Astrocyte (in vitro differentiated cells and primary cell): ENCODE results near the gene SHB. TPM values are rescaled to one million over a fixed set of nuclear protein-coding genes. Genes with fewer than 3 reads are reported as not detected.

Experiments used
- DNase-seq: peaks from one replicate; pipeline ENCODE4 v3.0.0-alpha.2; 2010; ENCODE audit warnings: low read depth
- FAIRE-seq: peaks from 2 replicates; lab custom pipeline; 2011; peaks lifted over from hg19 to GRCh38; lab: Jason Lieb, UNC
- H2AFZ ChIP-seq: 2 replicates; pipeline ENCODE4 v1.6.0; 2012; ENCODE audit warnings: low read depth, low read length, inconsistent platforms
- H3K27ac ChIP-seq: 2 replicates; pipeline ENCODE4 v1.5.1; 2011; ENCODE audit warnings: low read depth, low read length, inconsistent platforms
- H3K27me3 ChIP-seq: 2 replicates; pipeline ENCODE4 v1.6.0; 2011; ENCODE audit warnings: low read length, inconsistent platforms; ENCODE audit not compliant: insufficient read depth
- H3K36me3 ChIP-seq: 2 replicates; pipeline ENCODE4 v1.5.1; 2011; ENCODE audit warnings: low read length, inconsistent platforms; ENCODE audit not compliant: insufficient read depth
- H3K4me1 ChIP-seq: 2 replicates; pipeline ENCODE4 v1.5.1; 2011; ENCODE audit warnings: low read length, inconsistent platforms; ENCODE audit not compliant: insufficient read depth
- H3K4me2 ChIP-seq: 2 replicates; pipeline ENCODE4 v1.6.0; 2012; ENCODE audit warnings: low read length, inconsistent platforms
- H3K4me3 ChIP-seq: 2 replicates; pipeline ENCODE4 v1.5.1; 2011; ENCODE audit warnings: low read depth, mild to moderate bottlenecking, low read length, inconsistent platforms; ENCODE audit not compliant: insufficient read depth
- H3K79me2 ChIP-seq: 2 replicates; pipeline ENCODE4 v1.6.0; 2012; ENCODE audit warnings: mild to moderate bottlenecking, low read length, inconsistent platforms; ENCODE audit not compliant: insufficient read depth
- H3K9ac ChIP-seq: 2 replicates; pipeline ENCODE4 v1.6.0; 2012; ENCODE audit warnings: mild to moderate bottlenecking, low read length, inconsistent platforms
- H3K9me3 ChIP-seq: 2 replicates; pipeline ENCODE4 v1.5.1; 2012; ENCODE audit warnings: low read depth, mild to moderate bottlenecking, low read length, inconsistent platforms; ENCODE audit not compliant: insufficient read depth
- H4K20me1 ChIP-seq: 2 replicates; pipeline ENCODE4 v1.6.0; 2012; ENCODE audit warnings: low read length, inconsistent platforms; ENCODE audit not compliant: insufficient read depth
- H3K27ac Mint-ChIP-seq: one replicate; pipeline ENCODE4 v1.8.0; 2021; ENCODE audit warnings: mild to moderate bottlenecking, mixed read lengths; ENCODE audit not compliant: unreplicated experiment
- H3K27me3 Mint-ChIP-seq: one replicate; pipeline ENCODE4 v1.8.0; 2021; ENCODE audit warnings: low read depth, mixed read lengths; ENCODE audit not compliant: unreplicated experiment
- H3K36me3 Mint-ChIP-seq: one replicate; pipeline ENCODE4 v1.8.0; 2021; ENCODE audit warnings: low read depth, mixed read lengths; ENCODE audit not compliant: unreplicated experiment
- H3K4me1 Mint-ChIP-seq: one replicate; pipeline ENCODE4 v1.8.0; 2021; ENCODE audit warnings: low read depth, mixed read lengths; ENCODE audit not compliant: unreplicated experiment
- H3K4me3 Mint-ChIP-seq: one replicate; pipeline ENCODE4 v1.8.0; 2021; ENCODE audit warnings: mild to moderate bottlenecking, moderate library complexity, mixed read lengths; ENCODE audit not compliant: unreplicated experiment
- H3K9me3 Mint-ChIP-seq: one replicate; pipeline ENCODE4 v1.8.0; 2021; ENCODE audit warnings: mild to moderate bottlenecking, mixed read lengths; ENCODE audit not compliant: unreplicated experiment
- EZH2 ChIP-seq: IDR thresholded peaks from 2 replicates; pipeline ENCODE4 v1.6.1; 2012; ENCODE audit warnings: mild to moderate bottlenecking, low read length, inconsistent platforms; ENCODE audit not compliant: insufficient read depth
- total RNA-seq: library from RNA; stranded (reverse); gene quantifications from 2 replicates; pipeline ENCODE4 v1.2.1, GENCODE V29; 2021
- TF ChIP-seq, protein P1 (sequence below): IDR thresholded peaks from 2 replicates; pipeline ENCODE4 v1.5.1; 2011; ENCODE audit warnings: low read depth, mild to moderate bottlenecking, inconsistent platforms, low read length, moderate library complexity; ENCODE audit not compliant: insufficient read depth

SHB gene
- total RNA-seq, 1 donor from 2014 or later, result 53.4 TPM

GRCh38 chr9:37958154-37958553 lies 110.9 kb downstream of the SHB start:
- H3K4me2 ChIP-seq, result no peak overlapping the region
- peaks cover 3% of the 10 kb centered on the region for H4K20me1 ChIP-seq
- no peaks in the 10 kb centered on the region for H3K27me3 ChIP-seq
- DNase-seq (no peak), FAIRE-seq (no peak)
- TF ChIP-seq, protein P1, sequence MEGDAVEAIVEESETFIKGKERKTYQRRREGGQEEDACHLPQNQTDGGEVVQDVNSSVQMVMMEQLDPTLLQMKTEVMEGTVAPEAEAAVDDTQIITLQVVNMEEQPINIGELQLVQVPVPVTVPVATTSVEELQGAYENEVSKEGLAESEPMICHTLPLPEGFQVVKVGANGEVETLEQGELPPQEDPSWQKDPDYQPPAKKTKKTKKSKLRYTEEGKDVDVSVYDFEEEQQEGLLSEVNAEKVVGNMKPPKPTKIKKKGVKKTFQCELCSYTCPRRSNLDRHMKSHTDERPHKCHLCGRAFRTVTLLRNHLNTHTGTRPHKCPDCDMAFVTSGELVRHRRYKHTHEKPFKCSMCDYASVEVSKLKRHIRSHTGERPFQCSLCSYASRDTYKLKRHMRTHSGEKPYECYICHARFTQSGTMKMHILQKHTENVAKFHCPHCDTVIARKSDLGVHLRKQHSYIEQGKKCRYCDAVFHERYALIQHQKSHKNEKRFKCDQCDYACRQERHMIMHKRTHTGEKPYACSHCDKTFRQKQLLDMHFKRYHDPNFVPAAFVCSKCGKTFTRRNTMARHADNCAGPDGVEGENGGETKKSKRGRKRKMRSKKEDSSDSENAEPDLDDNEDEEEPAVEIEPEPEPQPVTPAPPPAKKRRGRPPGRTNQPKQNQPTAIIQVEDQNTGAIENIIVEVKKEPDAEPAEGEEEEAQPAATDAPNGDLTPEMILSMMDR, result no peak
- no peak for TF ChIP-seq EZH2
- H3K9me3 ChIP-seq, result no peaks in the 10 kb centered on the region
- no peak overlapping the region for H3K4me3 Mint-ChIP-seq
- no peak overlapping the region for H3K9ac ChIP-seq
- H3K36me3 ChIP-seq, result no peaks in the 10 kb centered on the region
- H3K36me3 Mint-ChIP-seq, result peaks cover 41% of the 10 kb centered on the region
- no peaks in the 10 kb centered on the region for H3K27me3 Mint-ChIP-seq
- peaks cover 19% of the 10 kb centered on the region for H3K4me1 ChIP-seq
- H3K27ac ChIP-seq, result no peak overlapping the region
- peaks cover 66% of the 10 kb centered on the region for H3K79me2 ChIP-seq
- no peak overlapping the region for H2AFZ ChIP-seq
- no peak overlapping the region for H3K27ac Mint-ChIP-seq
- H3K4me1 Mint-ChIP-seq, result peaks cover 31% of the 10 kb centered on the region
- H3K4me3 ChIP-seq, result no peak overlapping the region
- H3K9me3 Mint-ChIP-seq, result no peaks in the 10 kb centered on the region

- H3K36me3 Mint-ChIP-seq, result peaks cover 46% of the 10 kb centered on the region
Observed at GRCh38 chr9:37957664-37957953, 111.4 kb downstream of the SHB start.

More at GRCh38 chr9:37957664-37957953, 111.4 kb downstream of the SHB start:
- DNase-seq (no peak), FAIRE-seq (no peak)
- Mint-ChIP-seq H3K4me3 (no peak overlapping the region), H3K4me1 (peaks cover 36% of the 10 kb centered on the region), H3K9me3 (no peaks in the 10 kb centered on the region), H3K27ac (peak overlapping the region; percentile 48), H3K27me3 (no peaks in the 10 kb centered on the region)
- H3K4me3 ChIP-seq, result no peak overlapping the region
- H3K79me2 ChIP-seq, result peaks cover 64% of the 10 kb centered on the region
- no peak overlapping the region for H3K4me2 ChIP-seq
- H3K9me3 ChIP-seq, result no peaks in the 10 kb centered on the region
- no peak overlapping the region for H3K27ac ChIP-seq
- TF ChIP-seq, protein P1, result no peak
- TF ChIP-seq EZH2, result no peak
- no peaks in the 10 kb centered on the region for H3K36me3 ChIP-seq
- peaks cover 3% of the 10 kb centered on the region for H4K20me1 ChIP-seq
- no peak overlapping the region for H2AFZ ChIP-seq
- no peaks in the 10 kb centered on the region for H3K27me3 ChIP-seq
- H3K9ac ChIP-seq, result no peak overlapping the region
- H3K4me1 ChIP-seq, result peaks cover 24% of the 10 kb centered on the region
